D721Med (cell line): ENCODE results near the gene NHLRC3.
"Not testable (repeated sequence)": the region's sequence is repeated elsewhere in the genome, so short reads cannot be mapped to it uniquely, and the experiment has no call there.

Source experiments
- DNase-seq: peaks from one replicate; pipeline ENCODE4 v3.0.0; 2011; ENCODE audit warnings: low spot score; ENCODE audit not compliant: insufficient read length
- FAIRE-seq: peaks from 2 replicates; lab custom pipeline; 2011; peaks lifted over from hg19 to GRCh38; lab: Jason Lieb, UNC
- CTCF ChIP-seq: IDR thresholded peaks from 2 replicates; pipeline ENCODE4 v1.5.1; 2012; ENCODE audit warnings: mild to moderate bottlenecking, control low read depth; ENCODE audit not compliant: insufficient read depth; ENCODE audit errors: missing control alignments

NHLRC3 gene

GRCh38 chr13:39054112-39054511 lies 15.9 kb downstream of the NHLRC3 start:
- TF ChIP-seq CTCF: no peak
- DNase-seq (no peak), FAIRE-seq (no peak)

GRCh38 chr13:39056018-39056417 lies 17.8 kb downstream of the NHLRC3 start:
- no peak for TF ChIP-seq CTCF
- FAIRE-seq: peak; percentile 35
- no peak for DNase-seq

DNA sequence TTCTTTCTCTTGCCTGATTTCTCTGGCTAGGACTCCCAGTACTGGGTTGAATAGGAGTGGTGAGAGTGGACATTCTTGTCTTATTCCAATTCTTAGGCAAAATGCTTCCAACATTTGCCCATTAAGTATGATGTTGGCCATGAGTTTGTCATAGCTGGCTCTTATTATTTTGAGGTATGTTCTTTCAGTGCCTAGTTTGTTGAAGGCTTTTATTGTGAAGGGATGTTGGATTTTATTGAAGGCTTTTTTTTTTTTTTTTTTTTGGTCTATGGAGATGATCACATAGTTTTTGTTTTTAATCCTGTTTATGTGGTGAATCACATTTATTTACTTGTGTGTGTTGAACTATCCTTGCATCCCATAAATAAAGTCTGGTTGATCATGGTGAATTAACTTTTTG lies 19.8 kb downstream of the NHLRC3 start:
- no peak for TF ChIP-seq CTCF
- DNase-seq (no peak), FAIRE-seq (peak; percentile 11)

DNA sequence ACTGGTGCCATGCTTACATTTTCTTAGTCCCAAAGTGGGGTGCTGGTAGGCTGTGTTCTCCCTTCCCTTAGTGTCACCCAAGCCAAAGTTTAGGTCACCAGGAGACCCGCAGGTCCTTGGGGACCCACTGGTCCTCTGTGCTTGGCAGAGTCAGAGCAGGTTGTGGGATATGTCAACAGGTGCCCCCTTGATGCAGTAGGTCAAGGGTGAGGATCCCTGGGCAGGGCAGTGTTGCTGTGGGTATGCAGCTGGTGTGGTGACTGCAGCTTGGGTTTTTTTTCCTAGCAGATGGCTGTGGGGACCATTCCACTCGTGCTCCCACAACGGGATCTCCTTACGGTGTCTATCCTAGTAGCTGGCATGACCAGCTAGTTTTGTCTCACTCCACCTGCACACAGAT lies 23.7 kb downstream of the NHLRC3 start:
- DNase-seq: no peak
- no peak for TF ChIP-seq CTCF
- no peak for FAIRE-seq

DNA sequence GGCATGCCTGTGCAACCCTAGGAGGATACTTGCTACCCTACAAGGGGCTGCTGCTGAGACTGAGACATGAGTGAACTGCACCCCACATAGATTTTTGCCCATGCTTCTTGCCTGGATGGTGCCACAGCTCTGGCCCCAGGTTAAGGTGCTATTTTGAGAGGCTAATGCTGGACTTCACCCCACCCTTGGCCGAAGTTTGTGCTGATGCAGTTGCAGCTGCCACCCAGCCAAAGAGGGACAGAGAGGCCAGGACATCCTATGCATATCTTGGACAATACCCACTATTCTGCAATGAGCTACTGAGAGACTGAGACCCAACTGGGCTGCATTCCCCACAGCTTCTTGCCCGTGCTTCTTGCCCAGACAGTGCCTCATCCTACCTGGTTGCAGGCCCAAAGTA lies 34.6 kb downstream of the NHLRC3 start:
- TF ChIP-seq CTCF: no peak
- DNase-seq (no peak), FAIRE-seq (no peak)

DNA sequence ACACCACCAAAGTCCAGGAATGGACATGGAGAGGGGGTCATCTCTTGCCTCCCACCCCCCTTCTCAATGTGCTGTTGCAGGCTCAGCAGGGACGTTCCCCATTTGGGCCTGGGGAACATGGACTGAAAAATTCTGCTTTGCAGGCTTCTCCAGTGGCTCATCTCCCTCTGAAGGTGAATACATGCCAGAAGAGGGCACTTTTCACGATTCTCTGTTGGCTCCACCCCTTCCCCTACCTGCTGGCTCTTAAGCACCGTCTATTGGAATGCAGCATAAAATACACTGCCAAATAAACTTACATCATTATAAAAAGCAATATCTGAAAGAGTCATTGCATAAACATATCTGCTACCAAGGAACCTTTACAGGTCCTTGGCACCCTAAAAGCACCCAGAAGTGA lies 35.7 kb downstream of the NHLRC3 start:
- FAIRE-seq: no peak
- no peak for TF ChIP-seq CTCF
- no peak for DNase-seq

GRCh38 chr13:39086251-39086945 lies 48.1 kb downstream of the NHLRC3 start:
- not testable (repeated sequence) for DNase-seq, FAIRE-seq
